GM12864 (cell line): Measurements from ENCODE around the gene RETREG1.
A peak's percentile ranks its signal among the peaks of the same experiment; 100 is the strongest.

Source experiments
- DNase-seq: peaks from one replicate; pipeline ENCODE4 v3.0.0-alpha.2; 2011; ENCODE audit warnings: low read depth
- H3K4me3 ChIP-seq: 2 replicates; pipeline ENCODE4 v1.5.1; 2011; ENCODE audit warnings: mild to moderate bottlenecking, low read depth, low read length, control low read depth
- CTCF ChIP-seq: IDR thresholded peaks from 2 replicates; pipeline ENCODE4 v1.5.1; 2011; ENCODE audit warnings: low read depth, mild to moderate bottlenecking, moderate library complexity, low read length, control low read depth, inconsistent platforms; ENCODE audit errors: missing control alignments

Gene RETREG1

GRCh38 chr5:16492398-16493140 lies 124.2 kb downstream of the RETREG1 start:
- no peak for TF ChIP-seq CTCF
- no peak overlapping the region for H3K4me3 ChIP-seq
- no peak for DNase-seq

GRCh38 chr5:16490911-16491310 lies 125.9 kb downstream of the RETREG1 start:
- H3K4me3 ChIP-seq, result no peak overlapping the region
- TF ChIP-seq CTCF, result no peak
- DNase-seq, result no peak

- DNase-seq, result no peak
- peak; percentile 40 for TF ChIP-seq CTCF
- no peak overlapping the region for H3K4me3 ChIP-seq
Observed at GRCh38 chr5:16489322-16489791, 127.4 kb downstream of the RETREG1 start.

GRCh38 chr5:16487456-16487855 lies 129.3 kb downstream of the RETREG1 start:
- DNase-seq, result no peak
- H3K4me3 ChIP-seq, result no peak overlapping the region
- no peak for TF ChIP-seq CTCF

DNA sequence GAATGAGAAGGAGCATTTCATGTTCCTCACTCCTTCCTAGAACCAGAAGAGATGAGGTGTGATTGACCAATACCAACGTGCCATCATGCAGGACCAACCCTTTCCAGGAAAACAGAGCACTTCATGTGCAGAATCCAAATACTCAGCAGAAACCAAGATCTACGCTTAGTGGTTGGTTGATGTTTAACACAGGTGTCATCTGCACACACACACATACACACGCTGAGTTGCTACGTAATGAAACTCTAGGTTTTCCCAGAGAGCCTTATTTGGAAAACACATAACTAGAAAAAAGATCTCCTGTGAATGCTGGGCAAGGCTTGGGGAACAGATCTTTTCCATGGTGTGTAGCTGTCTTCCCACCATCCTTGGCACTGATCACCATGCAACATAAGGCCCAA lies 130.1 kb downstream of the RETREG1 start:
- DNase-seq, result no peak
- H3K4me3 ChIP-seq, result no peak overlapping the region
- TF ChIP-seq CTCF, result no peak

- no peak overlapping the region for H3K4me3 ChIP-seq
- DNase-seq, result no peak
- TF ChIP-seq CTCF, result no peak
Observed at GRCh38 chr5:16485656-16486055, 131.1 kb downstream of the RETREG1 start.

GRCh38 chr5:16484081-16484480 lies 132.7 kb downstream of the RETREG1 start:
- no peak for DNase-seq
- no peak for TF ChIP-seq CTCF
- no peak overlapping the region for H3K4me3 ChIP-seq
